Midbrain (tissue), 1 donor: Measurements from ENCODE around the gene TTI1.

Experiments used
- DNase-seq: peaks from one replicate; lab custom pipeline; 2025; lab: John Stamatoyannopoulos, UW

The TTI1 gene

GRCh38 chr20:38033330-38034107 is at the start of gene TTI1, which contains the start of gene RPRD1B:
Gene TTI1 (minus strand): TSS chr20:38033456. CDS start chr20:38013816, 19,640 bp downstream.
Gene RPRD1B (plus strand): TSS chr20:38033746. CDS start chr20:38033948, 202 bp downstream.
- peak; percentile 92 for DNase-seq

GRCh38 chr20:38082894-38083293 is 49.6 kb upstream of the TTI1 start:
- no peak for DNase-seq

GRCh38 chr20:38081575-38081974 is 48.3 kb upstream of the TTI1 start:
- no peak for DNase-seq

GRCh38 chr20:38079353-38079752 is 46.1 kb upstream of the TTI1 start:
- DNase-seq = no peak

- DNase-seq = no peak
Measured at GRCh38 chr20:38078084-38078483, 44.8 kb upstream of the TTI1 start.

- no peak for DNase-seq
Measured at GRCh38 chr20:38076548-38076947, 43.3 kb upstream of the TTI1 start.

GRCh38 chr20:38075161-38075998 is 42.1 kb upstream of the TTI1 start:
- no peak for DNase-seq

- peak; percentile 35 for DNase-seq
Measured at GRCh38 chr20:38073307-38074071, 40.2 kb upstream of the TTI1 start.

GRCh38 chr20:38072898-38073297 is 39.6 kb upstream of the TTI1 start:
- DNase-seq = no peak

- DNase-seq = no peak
Measured at GRCh38 chr20:38067717-38068365, 34.6 kb upstream of the TTI1 start.

GRCh38 chr20:38066969-38067716 is 33.9 kb upstream of the TTI1 start:
- no peak for DNase-seq

- no peak for DNase-seq
Measured at GRCh38 chr20:38065764-38066375, 32.6 kb upstream of the TTI1 start.

GRCh38 chr20:38063911-38064530 is 30.8 kb upstream of the TTI1 start:
- DNase-seq = no peak

- DNase-seq = no peak
Measured at GRCh38 chr20:38062890-38063289, 29.6 kb upstream of the TTI1 start.

- no peak for DNase-seq
Measured at GRCh38 chr20:38061109-38061508, 27.9 kb upstream of the TTI1 start.

- DNase-seq = no peak
Measured at GRCh38 chr20:38060536-38060935, 27.3 kb upstream of the TTI1 start.

GRCh38 chr20:38059832-38060231 is 26.6 kb upstream of the TTI1 start:
- DNase-seq = no peak

- peak; percentile 80 for DNase-seq
Measured at GRCh38 chr20:38057351-38057972, 24.2 kb upstream of the TTI1 start.

- DNase-seq = no peak
Measured at GRCh38 chr20:38055848-38056247, 22.6 kb upstream of the TTI1 start.

GRCh38 chr20:38055294-38055693 is 22.0 kb upstream of the TTI1 start:
- DNase-seq = no peak
